ENCODE data around the gene ACYP2.
A peak's percentile ranks its signal among the peaks of the same experiment; 100 is the strongest.

Gene ACYP2

GRCh38 chr2:54139210-54139609 is 23.8 kb downstream of the ACYP2 start:
- H3K27ac ChIP-seq = no peak overlapping the region
- TF ChIP-seq CTCF (conservative IDR thresholded peaks at IDR 0.05) = no peak
- TF ChIP-seq ZFX (IDR thresholded peaks at IDR 0.05) = no peak

- H3K27ac ChIP-seq = peak overlapping the region; percentile 38; the same call in 1 of the 2 replicates
- TF ChIP-seq CTCF (conservative IDR thresholded peaks at IDR 0.05) = no peak
- TF ChIP-seq ZFX (IDR thresholded peaks at IDR 0.05) = no peak
Measured at GRCh38 chr2:54143780-54144179, 28.4 kb downstream of the ACYP2 start.

GRCh38 chr2:54148391-54148790 is 33.0 kb downstream of the ACYP2 start:
- no peak overlapping the region for H3K27ac ChIP-seq
- TF ChIP-seq ZFX (IDR thresholded peaks at IDR 0.05) (no peak), CTCF (conservative IDR thresholded peaks at IDR 0.05) (no peak)

- no peak for TF ChIP-seq ZFX (IDR thresholded peaks at IDR 0.05)
- TF ChIP-seq CTCF (conservative IDR thresholded peaks at IDR 0.05) = no peak
- H3K27ac ChIP-seq = no peak overlapping the region
Measured at GRCh38 chr2:54149638-54150441, 34.4 kb downstream of the ACYP2 start.

GRCh38 chr2:54158311-54158710 is 42.9 kb downstream of the ACYP2 start:
- TF ChIP-seq CTCF (conservative IDR thresholded peaks at IDR 0.05) (no peak), ZFX (IDR thresholded peaks at IDR 0.05) (no peak)
- no peak overlapping the region for H3K27ac ChIP-seq

- no peak overlapping the region for H3K27ac ChIP-seq
- TF ChIP-seq CTCF (conservative IDR thresholded peaks at IDR 0.05) (peak; percentile 19), ZFX (IDR thresholded peaks at IDR 0.05) (no peak)
Measured at GRCh38 chr2:54161660-54162424, 46.4 kb downstream of the ACYP2 start.

- TF ChIP-seq ZFX (IDR thresholded peaks at IDR 0.05) = no peak
- no peak for TF ChIP-seq CTCF (conservative IDR thresholded peaks at IDR 0.05)
- no peak overlapping the region for H3K27ac ChIP-seq
Measured at GRCh38 chr2:54164106-54164505, 48.7 kb downstream of the ACYP2 start.

All from C4-2B (cell line).